IMR-90 (cell line): ENCODE results near the gene PXT1. TPM values are rescaled to one million over a fixed set of nuclear protein-coding genes. Genes with fewer than 3 reads are reported as not detected.

Experiments
- ATAC-seq: fragments of 200-7000 bp; cut with Tn5 transposase; 2 replicates; pipeline ENCODE4 v1.9.1; 2020; ENCODE audit warnings: low read depth, mild to moderate bottlenecking, moderate library complexity
- BruUV-seq: library from RNA; stranded (reverse); fragments of 400-500 nt; replicated peaks from 2 replicates; lab custom pipeline; 2021; lab: Mats Ljungman, UMichigan
- CTCF ChIA-PET: fragments of 300-600 bp; formaldehyde crosslinking; extraction: SDS; loops from one replicate; lab custom pipeline; 2021; ENCODE audit warnings: antibody characterized with exemption; lab: Yijun Ruan, JAX
- POLR2A ChIA-PET: fragments of 300-600 bp; sonication (Branson Sonifier 250); formaldehyde crosslinking; loops from one replicate; lab custom pipeline; 2022; ENCODE audit warnings: antibody characterized with exemption; ENCODE audit not compliant: unreplicated experiment; lab: Charles Lee
- DNase-seq: peaks from one replicate; pipeline ENCODE4 v3.0.0; 2013
- H2AFZ ChIP-seq: replicated peaks from 2 replicates; pipeline ENCODE3; 2013; ENCODE audit warnings: low read length, mild to moderate bottlenecking; ENCODE audit not compliant: poor library complexity
- H2AK5ac ChIP-seq: 2 replicates; pipeline ENCODE4 v1.6.1; 2013; ENCODE audit warnings: low read depth, low read length, inconsistent platforms
- H2AK9ac ChIP-seq: replicated peaks from 2 replicates; pipeline ENCODE3; 2013; ENCODE audit warnings: mild to moderate bottlenecking, low read depth, low read length, moderate library complexity; ENCODE audit not compliant: poor library complexity
- H2BK120ac ChIP-seq: 2 replicates; pipeline ENCODE4 v1.6.1; 2013; ENCODE audit warnings: low read depth, low read length, inconsistent platforms
- H2BK15ac ChIP-seq: 3 replicates; pipeline ENCODE4 v1.6.1; 2013; ENCODE audit warnings: low read depth, low read length, inconsistent platforms
- H2BK20ac ChIP-seq: 2 replicates; pipeline ENCODE4 v1.6.1; 2013; ENCODE audit warnings: low read depth, mild to moderate bottlenecking, inconsistent platforms, low read length, moderate library complexity
- H2BK5ac ChIP-seq: 2 replicates; pipeline ENCODE4 v1.6.1; 2013; ENCODE audit warnings: mild to moderate bottlenecking, low read depth, low read length, inconsistent platforms; ENCODE audit not compliant: poor library complexity, severe bottlenecking
- H3K14ac ChIP-seq: replicated peaks from 2 replicates; pipeline ENCODE4 v1.6.1; 2013; ENCODE audit warnings: low read depth, low read length, inconsistent platforms
- H3K18ac ChIP-seq: 2 replicates; pipeline ENCODE4 v1.6.1; 2013; ENCODE audit warnings: low read depth, low read length, control low read depth
- H3K23ac ChIP-seq: 2 replicates; pipeline ENCODE4 v1.6.1; 2013; ENCODE audit warnings: low read depth, low read length, inconsistent platforms
- H3K27ac ChIP-seq: 2 replicates; pipeline ENCODE4 v1.5.1; 2013; ENCODE audit warnings: mild to moderate bottlenecking, control low read depth, low read length; ENCODE audit not compliant: insufficient read depth
- H3K27me3 ChIP-seq: 2 replicates; pipeline ENCODE4 v1.6.1; 2013; ENCODE audit warnings: low read length; ENCODE audit not compliant: control insufficient read depth, insufficient read depth
- H3K36me3 ChIP-seq: 2 replicates; pipeline ENCODE4 v1.6.1; 2013; ENCODE audit warnings: low read length, mixed read lengths; ENCODE audit not compliant: control insufficient read depth, insufficient read depth
- H3K4ac ChIP-seq: 2 replicates; pipeline ENCODE4 v1.6.1; 2013; ENCODE audit warnings: low read depth, low read length, inconsistent platforms
- H3K4me1 ChIP-seq: 2 replicates; pipeline ENCODE4 v1.6.1; 2013; ENCODE audit warnings: low read length, mixed read lengths; ENCODE audit not compliant: control insufficient read depth, insufficient read depth
- H3K4me2 ChIP-seq: 2 replicates; pipeline ENCODE4 v1.6.1; 2013; ENCODE audit warnings: low read depth, mild to moderate bottlenecking, control low read depth, low read length, moderate library complexity
- H3K4me3 ChIP-seq: 2 replicates; pipeline ENCODE4 v1.5.1; 2013; ENCODE audit warnings: low read depth, mild to moderate bottlenecking, control low read depth, low read length, moderate library complexity; ENCODE audit not compliant: insufficient read depth
- H3K56ac ChIP-seq: 2 replicates; pipeline ENCODE4 v1.6.1; 2013; ENCODE audit warnings: low read length, inconsistent platforms; ENCODE audit not compliant: insufficient read depth; ENCODE audit errors: extremely low read depth
- H3K79me1 ChIP-seq, 2 experiments: 2 replicates each; pipeline ENCODE4 v1.6.1; 2013; ENCODE audit warnings: low read length in 2 of 2, inconsistent platforms in 1 of 2, low read depth in 1 of 2
- H3K9ac ChIP-seq: 2 replicates; pipeline ENCODE4 v1.6.1; 2013; ENCODE audit warnings: low read depth, low read length, control low read depth
- H3K9me1 ChIP-seq: 2 replicates; pipeline ENCODE4 v1.6.1; 2013; ENCODE audit warnings: low read length, inconsistent platforms; ENCODE audit not compliant: insufficient read depth
- H3K9me3 ChIP-seq: 2 replicates; pipeline ENCODE4 v1.6.1; 2013; ENCODE audit warnings: low read length; ENCODE audit not compliant: control insufficient read depth, insufficient read depth
- H4K20me1 ChIP-seq: 2 replicates; pipeline ENCODE4 v1.6.1; 2013; ENCODE audit warnings: low read length, inconsistent platforms; ENCODE audit not compliant: insufficient read depth
- H4K5ac ChIP-seq: 2 replicates; pipeline ENCODE4 v1.6.1; 2013; ENCODE audit warnings: mild to moderate bottlenecking, low read depth, low read length, control low read depth
- H4K8ac ChIP-seq, 2 experiments: 2 replicates each; pipeline ENCODE4 v1.6.1; 2013; ENCODE audit warnings: low read depth in 2 of 2, low read length in 2 of 2, control low read depth in 1 of 2, inconsistent platforms in 1 of 2
- H4K91ac ChIP-seq: 2 replicates; pipeline ENCODE4 v1.6.1; 2013; ENCODE audit warnings: low read depth, low read length, inconsistent platforms; ENCODE audit not compliant: insufficient read depth
- CEBPB ChIP-seq: IDR thresholded peaks from 2 replicates; pipeline ENCODE4 v1.6.1; 2012; ENCODE audit warnings: low read depth, low read length, improper control_type of control experiment
- NFE2L2 ChIP-seq: fragments of 150-350 bp; IDR thresholded peaks from 2 replicates; pipeline ENCODE4 v1.6.1; 2016; ENCODE audit warnings: low read depth, mild to moderate bottlenecking, low read length
- POLR2A ChIP-seq: IDR thresholded peaks from 2 replicates; pipeline ENCODE4 v1.6.1; 2012; ENCODE audit warnings: mild to moderate bottlenecking, low read depth, low read length
- WGBS, 2 experiments: methylation state at CpG; one replicate each; pipeline versions ENCODE4 v1.1.5 to v1.1.7; 2013; ENCODE audit warnings: missing lambda C conversion rate in 2 of 2; ENCODE audit not compliant: insufficient read length in 1 of 2; ENCODE audit errors: extremely low coverage in 2 of 2; 5-methylcytosine and 5-hydroxymethylcytosine counted together
- dilution Hi-C: fragments of 300-500 bp; cut with HindIII; formaldehyde crosslinking; loops from one replicate; pipeline ENCODE4 v1.14.3; 2018; ENCODE audit warnings: low sequenced_read_pairs; ENCODE audit not compliant: unreplicated experiment
- in situ Hi-C: fragments of 300-500 bp; cut with MboI; formaldehyde crosslinking; loops from 3 replicates; pipeline ENCODE4 v1.14.3; 2019; ENCODE audit warnings: low sequenced_read_pairs, inconsistent platforms, mixed read lengths
- intact Hi-C: fragments of 100-400 bp; cut with micrococcal nuclease; formaldehyde crosslinking; loops from 2 replicates; pipeline ENCODE4 v1.10.0; 2022
- polyA plus RNA-seq, 3 experiments: library from polyadenylated mRNA; depleted of rRNA; stranded (reverse); fragments of >200 nt; gene quantifications; 2 replicates each; pipeline ENCODE4 v1.2.3, GENCODE V29; 2012; ENCODE audit warnings: low replicate concordance in 1 of 3
- total RNA-seq: library from RNA; depleted of rRNA; stranded (reverse); fragments of >200 nt; gene quantifications from 2 replicates; pipeline ENCODE4 v1.2.3, GENCODE V29; 2012
- TF ChIP-seq, protein P1 (sequence below): conservative IDR thresholded peaks from 2 replicates; pipeline ENCODE4 v1.5.1; 2012; ENCODE audit warnings: mild to moderate bottlenecking, low read depth, low read length, improper control_type of control experiment

The PXT1 gene
- total and polyA plus RNA-seq, 2 of the 4 experiments (the other 2 are of a cell fraction), result not detected

DNA sequence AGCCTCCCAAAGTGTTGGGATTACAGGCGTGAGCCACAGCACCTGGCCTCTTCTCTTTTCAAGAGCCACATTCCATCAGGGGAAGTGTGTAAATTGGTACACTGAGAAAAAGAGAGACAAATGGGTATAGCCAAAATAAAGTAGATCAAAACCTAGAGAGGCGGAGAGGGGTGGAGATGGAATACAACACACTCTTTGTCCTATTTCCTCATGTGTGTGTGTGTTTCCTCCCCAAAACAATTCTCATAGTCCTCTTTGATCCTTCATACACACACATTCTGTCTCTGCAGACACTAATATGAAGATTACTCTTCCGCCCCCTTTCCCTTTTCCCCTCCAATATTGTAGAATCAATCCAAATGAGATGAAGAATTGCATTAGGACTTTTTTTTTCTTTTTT lies 16.0 kb downstream of the PXT1 start:
- H2BK120ac ChIP-seq, result no peak overlapping the region
- TF ChIP-seq NFE2L2, result no peak
- TF ChIP-seq CEBPB, result no peak
- no peak for TF ChIP-seq POLR2A
- TF ChIP-seq, protein P1, sequence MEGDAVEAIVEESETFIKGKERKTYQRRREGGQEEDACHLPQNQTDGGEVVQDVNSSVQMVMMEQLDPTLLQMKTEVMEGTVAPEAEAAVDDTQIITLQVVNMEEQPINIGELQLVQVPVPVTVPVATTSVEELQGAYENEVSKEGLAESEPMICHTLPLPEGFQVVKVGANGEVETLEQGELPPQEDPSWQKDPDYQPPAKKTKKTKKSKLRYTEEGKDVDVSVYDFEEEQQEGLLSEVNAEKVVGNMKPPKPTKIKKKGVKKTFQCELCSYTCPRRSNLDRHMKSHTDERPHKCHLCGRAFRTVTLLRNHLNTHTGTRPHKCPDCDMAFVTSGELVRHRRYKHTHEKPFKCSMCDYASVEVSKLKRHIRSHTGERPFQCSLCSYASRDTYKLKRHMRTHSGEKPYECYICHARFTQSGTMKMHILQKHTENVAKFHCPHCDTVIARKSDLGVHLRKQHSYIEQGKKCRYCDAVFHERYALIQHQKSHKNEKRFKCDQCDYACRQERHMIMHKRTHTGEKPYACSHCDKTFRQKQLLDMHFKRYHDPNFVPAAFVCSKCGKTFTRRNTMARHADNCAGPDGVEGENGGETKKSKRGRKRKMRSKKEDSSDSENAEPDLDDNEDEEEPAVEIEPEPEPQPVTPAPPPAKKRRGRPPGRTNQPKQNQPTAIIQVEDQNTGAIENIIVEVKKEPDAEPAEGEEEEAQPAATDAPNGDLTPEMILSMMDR, result no peak
- H4K5ac ChIP-seq, result no peak overlapping the region
- no peak overlapping the region for H3K23ac ChIP-seq
- H2AK9ac ChIP-seq, result no peak overlapping the region
- H3K79me1 ChIP-seq, result peaks cover 5 to 10% of the 10 kb centered on the region in 2 experiments; a peak in 3 of 4 replicates
- H3K56ac ChIP-seq, result no peak overlapping the region
- peaks cover 7% of the 10 kb centered on the region for H3K4me1 ChIP-seq
- no peaks in the 10 kb centered on the region for H3K27me3 ChIP-seq
- WGBS, 2 experiments, result no CpG with 5 or more reads among the region's 3 CpGs
- H4K91ac ChIP-seq, result no peak overlapping the region
- H2AFZ ChIP-seq, result no peak overlapping the region
- no peak overlapping the region for H3K4me2 ChIP-seq
- H4K20me1 ChIP-seq, result no peaks in the 10 kb centered on the region
- no peak overlapping the region for H2BK15ac ChIP-seq
- no peak overlapping the region for H2AK5ac ChIP-seq
- ATAC-seq, result no peak
- no peaks in the 10 kb centered on the region for H3K9me3 ChIP-seq
- no peak for DNase-seq
- intact Hi-C loops (no loop called here), in situ Hi-C loops (no loop called here), dilution Hi-C loops (no loop called here)
- no peak overlapping the region for H3K9ac ChIP-seq
- no peak overlapping the region for H3K4ac ChIP-seq
- ChIA-PET POLR2A (no interaction called here), CTCF (no interaction called here)
- no peaks in the 10 kb centered on the region for H3K36me3 ChIP-seq
- H4K8ac ChIP-seq, result no peak overlapping the region
- no peak overlapping the region for H2BK20ac ChIP-seq
- BruUV-seq, result no TSS peak
- no peak overlapping the region for H3K27ac ChIP-seq
- H3K18ac ChIP-seq, result no peak overlapping the region
- no peak overlapping the region for H2BK5ac ChIP-seq
- H3K9me1 ChIP-seq, result peaks cover 9% of the 10 kb centered on the region; the same call in 1 of the 2 replicates
- H3K14ac ChIP-seq, result no peak overlapping the region
- H3K4me3 ChIP-seq, result no peak overlapping the region
